Measurements from ENCODE around the gene DDX51. TPM values are rescaled to one million over a fixed set of nuclear protein-coding genes. Genes with fewer than 3 reads are reported as not detected.

Gene DDX51
- total RNA-seq, 1 donor from 2014 or later: 28.1 TPM

DNA sequence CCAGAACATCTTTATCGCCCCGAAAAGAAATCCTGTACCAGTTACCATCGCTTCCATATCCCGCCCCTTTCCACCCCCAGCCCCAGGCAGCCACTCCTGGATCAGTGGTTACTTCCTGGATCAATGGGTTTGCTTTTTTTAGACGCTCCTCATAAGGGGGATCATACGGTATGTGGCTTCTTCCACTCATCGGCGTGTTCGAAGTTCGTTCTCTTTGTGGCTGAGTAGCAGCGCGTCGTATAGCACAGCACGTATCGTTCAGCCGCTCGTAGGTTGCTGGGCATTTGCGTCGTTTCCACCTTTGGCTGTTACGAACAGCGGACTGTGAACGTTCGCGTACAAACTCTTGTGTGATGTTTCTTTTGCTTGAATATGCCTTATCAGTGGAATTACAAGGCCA lies 2.0 kb upstream of the DDX51 start:
- H3K9me3 Mint-ChIP-seq (ENCODE audit: low read depth): no peaks in the 10 kb centered on the region
- H3K4me3 Mint-ChIP-seq (ENCODE audit: low read depth): peak overlapping the region; percentile 86
- peaks cover 11% of the 10 kb centered on the region for H3K4me1 Mint-ChIP-seq (ENCODE audit: low read depth)
- H3K36me3 Mint-ChIP-seq (ENCODE audit: insufficient read depth): peaks cover 4% of the 10 kb centered on the region
- H3K27ac Mint-ChIP-seq: peak overlapping the region; percentile 11
- DNase-seq (ENCODE audit: low spot score, unreplicated experiment): no peak
- peaks cover 3% of the 10 kb centered on the region for H3K27me3 Mint-ChIP-seq
- TF ChIP-seq, protein P1, sequence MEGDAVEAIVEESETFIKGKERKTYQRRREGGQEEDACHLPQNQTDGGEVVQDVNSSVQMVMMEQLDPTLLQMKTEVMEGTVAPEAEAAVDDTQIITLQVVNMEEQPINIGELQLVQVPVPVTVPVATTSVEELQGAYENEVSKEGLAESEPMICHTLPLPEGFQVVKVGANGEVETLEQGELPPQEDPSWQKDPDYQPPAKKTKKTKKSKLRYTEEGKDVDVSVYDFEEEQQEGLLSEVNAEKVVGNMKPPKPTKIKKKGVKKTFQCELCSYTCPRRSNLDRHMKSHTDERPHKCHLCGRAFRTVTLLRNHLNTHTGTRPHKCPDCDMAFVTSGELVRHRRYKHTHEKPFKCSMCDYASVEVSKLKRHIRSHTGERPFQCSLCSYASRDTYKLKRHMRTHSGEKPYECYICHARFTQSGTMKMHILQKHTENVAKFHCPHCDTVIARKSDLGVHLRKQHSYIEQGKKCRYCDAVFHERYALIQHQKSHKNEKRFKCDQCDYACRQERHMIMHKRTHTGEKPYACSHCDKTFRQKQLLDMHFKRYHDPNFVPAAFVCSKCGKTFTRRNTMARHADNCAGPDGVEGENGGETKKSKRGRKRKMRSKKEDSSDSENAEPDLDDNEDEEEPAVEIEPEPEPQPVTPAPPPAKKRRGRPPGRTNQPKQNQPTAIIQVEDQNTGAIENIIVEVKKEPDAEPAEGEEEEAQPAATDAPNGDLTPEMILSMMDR (IDR thresholded peaks at IDR 0.05; ENCODE audit: unreplicated experiment): no peak

DNA sequence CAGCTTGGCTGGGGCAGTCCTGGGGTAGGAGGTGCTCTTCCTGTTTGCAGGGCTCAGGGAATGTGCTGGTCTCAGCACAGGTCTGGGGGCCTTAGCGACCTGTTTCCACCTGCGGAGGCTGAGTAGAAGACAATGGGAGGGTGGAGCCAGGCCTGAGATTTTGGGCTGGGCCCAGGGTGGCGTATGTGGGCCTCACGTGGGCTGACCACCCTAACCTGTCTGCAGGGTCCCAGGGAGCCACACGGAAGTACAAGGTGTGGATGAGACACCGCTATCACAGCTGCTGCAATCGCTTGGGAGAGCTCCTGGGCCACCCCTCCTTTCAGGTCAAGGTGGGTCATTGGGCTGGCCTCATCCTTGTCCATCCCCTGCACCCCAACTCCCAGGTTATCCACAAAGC lies 1.2 kb upstream of the DDX51 start:
- H3K27ac Mint-ChIP-seq: peak overlapping the region; percentile 52
- TF ChIP-seq, protein P1 (IDR thresholded peaks at IDR 0.05; ENCODE audit: unreplicated experiment): no peak
- peaks cover 11% of the 10 kb centered on the region for H3K4me1 Mint-ChIP-seq (ENCODE audit: low read depth)
- peak overlapping the region; percentile 86 for H3K4me3 Mint-ChIP-seq (ENCODE audit: low read depth)
- H3K27me3 Mint-ChIP-seq: peaks cover 3% of the 10 kb centered on the region
- H3K36me3 Mint-ChIP-seq (ENCODE audit: insufficient read depth): peaks cover 4% of the 10 kb centered on the region
- DNase-seq (ENCODE audit: low spot score, unreplicated experiment): no peak
- H3K9me3 Mint-ChIP-seq (ENCODE audit: low read depth): no peaks in the 10 kb centered on the region

DNA sequence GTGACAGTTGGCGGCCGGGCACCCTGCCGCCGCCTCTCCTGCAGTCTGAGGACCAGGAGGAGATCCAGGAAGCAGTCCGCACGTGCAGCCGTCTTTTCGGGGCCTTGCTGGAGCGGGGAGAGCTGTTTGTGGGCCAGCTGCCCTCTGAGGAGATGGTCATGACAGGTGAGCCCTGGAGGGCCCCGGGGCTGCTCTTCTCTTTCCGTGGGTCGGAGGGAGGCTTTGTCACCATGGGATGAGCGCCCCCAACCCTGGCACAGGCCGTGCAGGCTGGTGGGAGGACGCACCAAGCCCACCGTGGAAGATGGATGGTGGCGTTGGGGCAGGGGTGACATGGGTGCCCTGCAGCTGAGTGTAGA lies 670 bp upstream of the DDX51 start:
- TF ChIP-seq, protein P1 (IDR thresholded peaks at IDR 0.05; ENCODE audit: unreplicated experiment): no peak
- no peak for DNase-seq (ENCODE audit: low spot score, unreplicated experiment)
- H3K4me1 Mint-ChIP-seq (ENCODE audit: low read depth): peaks cover 11% of the 10 kb centered on the region
- peak overlapping the region; percentile 86 for H3K4me3 Mint-ChIP-seq (ENCODE audit: low read depth)
- peaks cover 3% of the 10 kb centered on the region for H3K27me3 Mint-ChIP-seq
- H3K27ac Mint-ChIP-seq: peak overlapping the region; percentile 52
- H3K36me3 Mint-ChIP-seq (ENCODE audit: insufficient read depth): peaks cover 4% of the 10 kb centered on the region
- no peaks in the 10 kb centered on the region for H3K9me3 Mint-ChIP-seq (ENCODE audit: low read depth)

DNA sequence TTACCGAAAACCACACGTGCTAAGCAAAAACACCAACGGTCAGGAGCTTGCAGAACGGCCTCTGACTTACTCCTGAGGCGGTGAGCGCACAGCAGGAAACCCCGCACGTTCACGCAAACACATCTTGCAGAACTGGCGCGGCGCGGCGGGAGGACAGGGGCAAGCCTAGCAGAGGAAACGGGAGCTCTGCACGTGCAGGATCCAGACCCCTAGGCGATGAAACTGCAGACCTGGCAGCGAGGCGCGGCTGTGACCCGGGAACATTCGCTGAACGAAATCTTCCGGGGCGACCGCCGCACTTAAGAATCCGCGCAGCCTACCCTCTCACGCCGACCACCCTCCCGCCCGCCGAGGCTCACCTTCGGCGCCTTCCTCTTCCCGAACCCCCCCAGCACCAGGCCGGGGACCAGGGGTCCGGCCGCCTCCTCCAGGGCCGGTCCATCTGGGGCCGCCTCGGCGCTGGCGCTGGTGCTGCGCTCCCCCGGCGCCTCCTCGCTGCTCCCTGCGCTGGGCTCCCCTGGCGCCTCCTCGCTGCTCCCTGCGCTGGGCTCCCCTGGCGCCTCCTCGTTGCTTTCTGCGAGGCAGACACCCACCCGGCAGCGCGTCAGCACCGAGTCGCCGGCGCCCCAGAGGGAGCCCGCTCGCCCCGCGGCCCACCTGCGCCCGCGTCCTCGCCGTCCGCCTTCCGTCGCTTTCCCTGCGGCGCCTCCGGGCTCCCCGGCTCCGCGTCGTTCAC lies 615 bp downstream of the DDX51 start:
- H3K4me1 Mint-ChIP-seq (ENCODE audit: low read depth): peaks cover 11% of the 10 kb centered on the region
- no peak for DNase-seq (ENCODE audit: low spot score, unreplicated experiment)
- H3K36me3 Mint-ChIP-seq (ENCODE audit: insufficient read depth): peaks cover 6% of the 10 kb centered on the region
- no peaks in the 10 kb centered on the region for H3K9me3 Mint-ChIP-seq (ENCODE audit: low read depth)
- TF ChIP-seq, protein P1 (IDR thresholded peaks at IDR 0.05; ENCODE audit: unreplicated experiment): no peak
- peak overlapping the region; percentile 86 for H3K27ac Mint-ChIP-seq
- H3K27me3 Mint-ChIP-seq: peaks cover 3% of the 10 kb centered on the region
- peak overlapping the region; percentile 75 for H3K4me3 Mint-ChIP-seq (ENCODE audit: low read depth)

DNA sequence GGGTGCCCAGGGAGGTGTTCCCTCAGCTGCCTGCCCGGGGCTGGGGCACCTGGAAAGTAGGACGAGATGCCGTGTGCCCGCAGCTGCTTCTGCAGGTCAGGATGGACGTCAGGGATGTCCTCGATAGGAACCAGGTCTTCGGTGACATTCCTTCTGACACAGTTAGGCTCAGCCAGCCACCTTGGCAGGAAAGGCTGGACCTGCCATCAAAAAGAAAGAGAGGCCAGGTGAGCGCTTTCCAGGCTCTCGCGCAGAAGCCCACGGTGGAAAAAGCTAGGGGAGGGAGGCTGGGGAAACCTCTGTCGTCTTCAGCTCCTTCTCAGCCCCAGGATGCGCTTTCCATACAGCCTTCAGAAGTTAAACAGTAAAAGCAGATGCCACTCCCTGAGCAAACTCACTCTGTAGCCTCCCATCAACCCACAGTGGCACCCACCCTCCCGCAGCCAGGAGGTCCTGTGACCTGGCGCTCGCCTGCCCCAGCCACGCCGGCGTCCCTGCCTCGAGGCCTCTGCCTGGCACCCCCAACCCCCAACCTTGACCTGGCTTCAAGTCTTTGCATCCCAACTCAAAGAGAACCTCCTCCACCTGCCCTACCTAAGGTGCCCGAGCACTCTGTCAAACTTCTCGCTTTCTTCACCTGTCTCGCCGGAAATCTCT lies 1.3 kb downstream of the DDX51 start:
- no peaks in the 10 kb centered on the region for H3K9me3 Mint-ChIP-seq (ENCODE audit: low read depth)
- peaks cover 5% of the 10 kb centered on the region for H3K36me3 Mint-ChIP-seq (ENCODE audit: insufficient read depth)
- TF ChIP-seq, protein P1 (IDR thresholded peaks at IDR 0.05; ENCODE audit: unreplicated experiment): no peak
- DNase-seq (ENCODE audit: low spot score, unreplicated experiment): no peak
- H3K4me1 Mint-ChIP-seq (ENCODE audit: low read depth): peaks cover 11% of the 10 kb centered on the region
- peaks cover 5% of the 10 kb centered on the region for H3K27me3 Mint-ChIP-seq
- peak overlapping the region; percentile 86 for H3K27ac Mint-ChIP-seq
- H3K4me3 Mint-ChIP-seq (ENCODE audit: low read depth): peak overlapping the region; percentile 75
